ENCODE data around the gene APOA5. TPM values are rescaled to one million over a fixed set of nuclear protein-coding genes. Genes with fewer than 3 reads are reported as not detected.
A peak's percentile ranks its signal among the peaks of the same experiment; 100 is the strongest.

APOA5 gene
- total and polyA plus RNA-seq, 2 of the 13 experiments (the other 11 are each of a cell fraction or from before 2014, with no cell fraction given), result 44.0 to 49.1 TPM

- TF ChIP-seq ARID5B (CRISPR knock-in tag; IDR thresholded peaks at IDR 0.05) (peak; percentile 98), ZNF367 (CRISPR knock-in tag; IDR thresholded peaks at IDR 0.05; ENCODE audit: borderline replicate concordance) (no peak), MAFK (conservative IDR thresholded peaks at IDR 0.05 in 1 of 2, IDR thresholded peaks at IDR 0.05 in 1 of 2; ENCODE audit: low read length in 2 of 2) (no peak), HNRNPLL (IDR thresholded peaks at IDR 0.05; ENCODE audit: low read depth, low read length, poor library complexity, severe bottlenecking) (no peak), ATF6 (CRISPR knock-in tag; conservative IDR thresholded peaks at IDR 0.05) (no peak; the same call in 1 of the 2 replicates), NR2C2 (CRISPR knock-in tag; IDR thresholded peaks at IDR 0.05; ENCODE audit: borderline replicate concordance) (peak; percentile 87), ZC3H13 (CRISPR knock-in tag; IDR thresholded peaks at IDR 0.05) (no peak), PHB2 (IDR thresholded peaks at IDR 0.05; ENCODE audit: partially characterized antibody) (no peak), TERF1 (CRISPR knock-in tag; IDR thresholded peaks at IDR 0.05) (no peak), MTA3 (CRISPR knock-in tag; IDR thresholded peaks at IDR 0.05) (no peak), KLF9 (CRISPR knock-in tag; IDR thresholded peaks at IDR 0.05; ENCODE audit: low read depth) (no peak), MIER2 (CRISPR knock-in tag; IDR thresholded peaks at IDR 0.05) (peak; percentile 61; the same call in 1 of the 2 replicates), ZNF549 (CRISPR knock-in tag; IDR thresholded peaks at IDR 0.05) (no peak), ZNF558 (CRISPR knock-in tag; IDR thresholded peaks at IDR 0.05; ENCODE audit: borderline replicate concordance) (peak; percentile 60; the same call in 1 of the 2 replicates), CSRNP2 (CRISPR knock-in tag; conservative IDR thresholded peaks at IDR 0.05; ENCODE audit: low read depth) (no peak), ZNF362 (CRISPR knock-in tag; IDR thresholded peaks at IDR 0.05; ENCODE audit: borderline replicate concordance) (peak; percentile 48; the same call in 1 of the 2 replicates), ZNF766 (CRISPR knock-in tag; IDR thresholded peaks at IDR 0.05; ENCODE audit: borderline replicate concordance) (no peak)
- TF ChIP-seq, protein P1, sequence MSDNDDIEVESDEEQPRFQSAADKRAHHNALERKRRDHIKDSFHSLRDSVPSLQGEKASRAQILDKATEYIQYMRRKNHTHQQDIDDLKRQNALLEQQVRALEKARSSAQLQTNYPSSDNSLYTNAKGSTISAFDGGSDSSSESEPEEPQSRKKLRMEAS (IDR thresholded peaks at IDR 0.05), result no peak; the same call in none of the 2 replicates
Observed at GRCh38 chr11:116808262-116809175, 16.8 kb upstream of the APOA5 start (continued).

Measured in HepG2 (cell line).